GM23248 (cell line): ENCODE data around the gene SLC2A9. TPM values are rescaled to one million over a fixed set of nuclear protein-coding genes. Genes with fewer than 3 reads are reported as not detected.

Experiments
- DNase-seq: peaks from one replicate; pipeline ENCODE4 v3.0.0-alpha.2; 2015
- H2AFZ ChIP-seq: fragments of 200-600 bp; sonication (generic); 2 replicates; pipeline ENCODE4 v1.6.1; 2016; ENCODE audit warnings: antibody characterized with exemption
- H3F3A ChIP-seq: fragments of 200-600 bp; sonication (generic); 2 replicates; pipeline ENCODE4 v1.6.1; 2016; ENCODE audit warnings: mild to moderate bottlenecking, antibody characterized with exemption, mixed run types; ENCODE audit not compliant: insufficient read depth
- H3K27ac ChIP-seq: fragments of 200-600 bp; sonication (generic); 2 replicates; pipeline ENCODE4 v1.5.1; 2016; ENCODE audit warnings: mild to moderate bottlenecking
- H3K27me3 ChIP-seq: fragments of 200-600 bp; sonication (generic); replicated peaks from 2 replicates; pipeline ENCODE4 v1.6.1; 2016; ENCODE audit warnings: mild to moderate bottlenecking; ENCODE audit not compliant: insufficient read depth
- H3K36me3 ChIP-seq: fragments of 200-600 bp; sonication (generic); 2 replicates; pipeline ENCODE4 v1.6.1; 2016; ENCODE audit warnings: low read depth, mild to moderate bottlenecking
- H3K4me1 ChIP-seq: fragments of 200-600 bp; sonication (generic); 2 replicates; pipeline ENCODE4 v1.6.1; 2016; ENCODE audit warnings: mild to moderate bottlenecking; ENCODE audit not compliant: insufficient read depth
- H3K4me2 ChIP-seq: fragments of 200-600 bp; sonication (generic); one replicate; pipeline ENCODE4 v1.6.1; 2016; ENCODE audit warnings: mild to moderate bottlenecking; ENCODE audit not compliant: unreplicated experiment
- H3K4me3 ChIP-seq: fragments of 200-600 bp; sonication (generic); 2 replicates; pipeline ENCODE4 v1.5.1; 2016; ENCODE audit warnings: mild to moderate bottlenecking
- H3K79me2 ChIP-seq: fragments of 200-600 bp; sonication (generic); 2 replicates; pipeline ENCODE4 v1.6.1; 2016; ENCODE audit warnings: mild to moderate bottlenecking; ENCODE audit not compliant: insufficient read depth
- H3K9ac ChIP-seq: fragments of 200-600 bp; sonication (generic); 2 replicates; pipeline ENCODE4 v1.6.1; 2016; ENCODE audit warnings: mild to moderate bottlenecking
- H3K9me2 ChIP-seq: fragments of 200-600 bp; sonication (generic); 2 replicates; pipeline ENCODE4 v1.6.1; 2016; ENCODE audit warnings: mixed run types, mild to moderate bottlenecking, moderate library complexity; ENCODE audit not compliant: insufficient read depth
- H3K9me3 ChIP-seq: fragments of 200-600 bp; sonication (generic); one replicate; pipeline ENCODE4 v1.6.1; 2017; ENCODE audit warnings: low read depth
- H4K20me1 ChIP-seq: fragments of 200-600 bp; sonication (generic); 2 replicates; pipeline ENCODE4 v1.6.0; 2016; ENCODE audit not compliant: insufficient read depth
- EZH2 ChIP-seq: fragments of 200-600 bp; sonication (generic); IDR thresholded peaks from 2 replicates; pipeline ENCODE4 v1.6.1; 2018; ENCODE audit warnings: antibody characterized with exemption, mild to moderate bottlenecking; ENCODE audit not compliant: insufficient read depth, poor library complexity, severe bottlenecking
- EZH2phosphoT487 ChIP-seq: fragments of 200-600 bp; sonication (generic); IDR thresholded peaks from 2 replicates; pipeline ENCODE4 v1.6.1; 2018; ENCODE audit warnings: antibody characterized with exemption, moderate library complexity, mild to moderate bottlenecking, low read depth; ENCODE audit not compliant: insufficient read depth
- WGBS, 2 experiments: methylation state at CpG; one replicate each; pipeline ENCODE4 v1.1.6; 2015 to 2017; ENCODE audit warnings: low lambda C conversion rate in 2 of 2, low coverage in 1 of 2; ENCODE audit errors: missing lambda C conversion rate in 2 of 2; 5-methylcytosine and 5-hydroxymethylcytosine counted together
- in situ Hi-C: fragments of 300-500 bp; cut with MboI; formaldehyde crosslinking; loops from 2 replicates; pipeline ENCODE4 v1.15.0; 2020
- polyA plus RNA-seq: library from polyadenylated mRNA; unstranded; fragments of >200 nt; fragmentation: Nextera tagmentation; extraction: Ambion mirVana; gene quantifications from 2 replicates; pipeline ENCODE4 v1.2.1, GENCODE V29; 2016
- total RNA-seq: library from RNA; depleted of rRNA; stranded (reverse); fragments of >200 nt; shearing (Covaris generic); gene quantifications from 2 replicates; pipeline ENCODE4 v1.2.3, GENCODE V29; 2014

Gene SLC2A9
- total and polyA plus RNA-seq, 2 experiments from 2014 or later: 2.8 to 3.5 TPM

- no peak overlapping the region for H3K4me2 ChIP-seq
- no peaks in the 10 kb centered on the region for H3K27me3 ChIP-seq
- no peaks in the 10 kb centered on the region for H3K9me2 ChIP-seq
- H4K20me1 ChIP-seq: no peaks in the 10 kb centered on the region
- no peak overlapping the region for H3K4me3 ChIP-seq
- in situ Hi-C loops: no loop called here
- TF ChIP-seq EZH2phosphoT487 (no peak), EZH2 (no peak)
- H3K9ac ChIP-seq: no peak overlapping the region
- H3K27ac ChIP-seq: no peak overlapping the region
- H3K4me1 ChIP-seq: peaks cover 23% of the 10 kb centered on the region
- H3K79me2 ChIP-seq: no peaks in the 10 kb centered on the region
- H3K9me3 ChIP-seq: no peaks in the 10 kb centered on the region
- H3F3A ChIP-seq: peaks cover 10% of the 10 kb centered on the region; the same call in 1 of the 2 replicates
- H2AFZ ChIP-seq: no peak overlapping the region
- DNase-seq: peak; percentile 36
- no peaks in the 10 kb centered on the region for H3K36me3 ChIP-seq
- WGBS, 2 experiments: 73 to 81% methylated on average over 7 of the region's 7 CpGs
These were observed 13.3 kb downstream of the SLC2A9 start for GRCh38 chr4:10007793-10008608.

DNA sequence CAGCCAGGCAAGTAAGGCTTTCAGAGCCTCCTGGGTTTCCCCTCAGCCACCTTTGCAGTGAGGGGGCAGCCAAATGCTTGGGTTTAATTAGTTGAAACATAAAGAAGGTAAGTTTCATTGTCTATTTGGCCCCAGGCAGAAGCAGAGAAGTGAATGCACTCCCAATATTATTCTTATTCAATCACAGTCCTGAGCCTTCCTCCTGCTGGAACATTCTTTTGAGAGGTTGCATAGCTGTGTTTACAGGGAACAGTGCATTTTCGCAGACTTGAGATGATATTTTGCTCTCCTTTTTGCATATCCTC lies 13.9 kb downstream of the SLC2A9 start:
- Histone ChIP-seq H3F3A (peaks cover 10% of the 10 kb centered on the region; the same call in 1 of the 2 replicates), H3K36me3 (no peaks in the 10 kb centered on the region), H3K27me3 (no peaks in the 10 kb centered on the region), H3K9me2 (no peaks in the 10 kb centered on the region), H2AFZ (no peak overlapping the region), H3K4me1 (peaks cover 23% of the 10 kb centered on the region), H3K79me2 (no peaks in the 10 kb centered on the region), H3K9ac (no peak overlapping the region), H3K27ac (no peak overlapping the region), H4K20me1 (no peaks in the 10 kb centered on the region), H3K9me3 (no peaks in the 10 kb centered on the region), H3K4me2 (no peak overlapping the region), H3K4me3 (no peak overlapping the region)
- no peak for TF ChIP-seq EZH2
- TF ChIP-seq EZH2phosphoT487: no peak
- DNase-seq: no peak
- 100% methylated on average over 1 of the region's 1 CpG for WGBS, 2 experiments
- in situ Hi-C loops: no loop called here

DNA sequence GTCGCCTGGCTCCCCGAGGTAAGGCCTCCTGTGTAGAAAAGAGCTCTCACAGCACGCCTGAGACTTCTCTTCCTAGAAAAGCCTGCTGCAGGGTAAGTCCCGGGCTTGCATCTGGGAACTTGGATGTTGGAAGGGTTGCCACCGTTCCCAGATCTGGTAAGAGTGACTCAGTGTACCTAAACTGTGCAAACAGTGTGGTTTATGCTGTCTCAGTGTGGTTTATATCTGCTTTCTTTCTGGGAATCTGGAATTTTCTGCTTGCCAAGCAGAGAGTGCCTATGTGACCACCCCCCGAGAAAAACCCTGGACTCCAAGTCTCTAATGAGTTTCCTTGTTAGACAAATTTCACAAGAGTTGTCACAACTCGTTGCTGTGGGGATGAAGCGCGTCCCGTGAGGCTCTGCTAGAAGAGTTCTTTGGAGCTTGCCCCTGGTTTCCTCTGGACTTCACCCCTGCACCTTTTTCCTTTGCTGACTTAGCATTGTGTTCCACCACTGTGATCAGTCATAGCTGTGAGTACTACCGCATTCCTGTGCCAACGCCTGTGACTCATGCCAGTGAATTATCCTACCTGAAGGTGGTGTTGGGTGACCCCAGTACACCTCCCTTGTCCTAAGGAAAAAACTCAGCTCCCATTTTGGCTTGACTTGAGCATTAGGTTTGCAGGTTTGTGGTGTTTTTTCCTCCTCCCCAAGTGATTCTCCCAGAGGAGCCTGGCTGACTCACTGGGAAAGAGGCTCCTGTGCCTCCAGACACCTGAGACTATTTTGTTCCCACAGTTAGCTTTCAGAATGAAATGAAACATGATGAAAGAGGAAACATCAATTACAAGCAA lies 14.5 kb downstream of the SLC2A9 start:
- Histone ChIP-seq H3K9me3 (no peaks in the 10 kb centered on the region), H3K4me1 (peaks cover 23% of the 10 kb centered on the region), H3K36me3 (no peaks in the 10 kb centered on the region), H3K27ac (no peak overlapping the region), H3K79me2 (no peaks in the 10 kb centered on the region), H3K4me3 (no peak overlapping the region), H3K27me3 (no peaks in the 10 kb centered on the region), H2AFZ (no peak overlapping the region), H3F3A (peaks cover 10% of the 10 kb centered on the region; the same call in 1 of the 2 replicates), H3K9ac (no peak overlapping the region), H3K9me2 (no peaks in the 10 kb centered on the region), H3K4me2 (peak overlapping the region; percentile 9), H4K20me1 (no peaks in the 10 kb centered on the region)
- TF ChIP-seq EZH2phosphoT487 (no peak), EZH2 (no peak)
- in situ Hi-C loops: no loop called here
- WGBS, 2 experiments: 43 to 48% methylated on average over 12 of the region's 12 CpGs
- DNase-seq: peak; percentile 51

GRCh38 chr4:10006231-10006600 lies 15.1 kb downstream of the SLC2A9 start:
- 4 to 6% methylated on average over 6 of the region's 6 CpGs for WGBS, 2 experiments
- DNase-seq: peak; percentile 84
- Histone ChIP-seq H3K9me2 (no peaks in the 10 kb centered on the region), H4K20me1 (no peaks in the 10 kb centered on the region), H3K9ac (no peak overlapping the region), H3K4me2 (peak overlapping the region; percentile 25), H2AFZ (no peak overlapping the region), H3K79me2 (no peaks in the 10 kb centered on the region), H3F3A (peaks cover 10% of the 10 kb centered on the region; the same call in 1 of the 2 replicates), H3K9me3 (no peaks in the 10 kb centered on the region), H3K36me3 (no peaks in the 10 kb centered on the region), H3K4me1 (peaks cover 23% of the 10 kb centered on the region), H3K27me3 (no peaks in the 10 kb centered on the region), H3K4me3 (no peak overlapping the region), H3K27ac (no peak overlapping the region)
- in situ Hi-C loops: no loop called here
- TF ChIP-seq EZH2 (no peak), EZH2phosphoT487 (no peak)
